Sigmoid colon (tissue), 7 donors: ENCODE results near the gene MAT1A. TPM values are rescaled to one million over a fixed set of nuclear protein-coding genes. Genes with fewer than 3 reads are reported as not detected.

Source experiments
- DNase-seq: peaks from one replicate; pipeline ENCODE4 v3.0.0-alpha.2; 2019
- H3K27ac ChIP-seq, 4 donors: fragments of 200-600 bp; sonication (generic); one replicate each; pipeline ENCODE4 v1.5.1; 2016 to 2019; ENCODE audit warnings: mild to moderate bottlenecking in 1 of 4
- H3K27me3 ChIP-seq, 3 donors: fragments of 200-600 bp; sonication (generic); one replicate each; pipeline ENCODE4 v1.5.1; 2019; ENCODE audit warnings: mild to moderate bottlenecking in 1 of 3
- H3K36me3 ChIP-seq, 4 donors: fragments of 200-600 bp; sonication (generic); one replicate each; pipeline ENCODE4 v1.5.1; 2016 to 2019
- H3K4me1 ChIP-seq, 4 donors: fragments of 200-600 bp; sonication (generic); one replicate each; pipeline ENCODE4 v1.5.1; 2017 to 2019
- H3K4me3 ChIP-seq, 4 donors: fragments of 200-600 bp; sonication (generic); one replicate each; pipeline ENCODE4 v1.5.1; 2017 to 2019; ENCODE audit warnings: mild to moderate bottlenecking in 2 of 4, moderate library complexity in 1 of 4
- H3K9me3 ChIP-seq, 4 donors: fragments of 200-600 bp in 3 of 4; sonication (generic) in 3 of 4; one replicate each; pipeline versions ENCODE4 v1.5.1 to v1.6.1; 2013 to 2019
- EP300 ChIP-seq, 4 donors: sonication (generic); formaldehyde crosslinking; IDR thresholded peaks; one replicate each; pipeline ENCODE4 v1.6.1; 2017; ENCODE audit warnings: antibody characterized with exemption in 4 of 4
- POLR2A ChIP-seq, 2 donors: fragments of 450-650 bp; IDR thresholded peaks; one replicate each; pipeline ENCODE4 v1.6.1; 2016; ENCODE audit warnings: antibody characterized with exemption in 2 of 2, mild to moderate bottlenecking in 2 of 2, moderate library complexity in 2 of 2
- POLR2AphosphoS5 ChIP-seq, 4 donors: sonication (generic); formaldehyde crosslinking; IDR thresholded peaks; one replicate each; pipeline ENCODE4 v1.6.1; 2017; ENCODE audit warnings: antibody characterized with exemption in 4 of 4
- WGBS, 2 donors: extraction: QIAGEN DNeasy Blood & Tissue Kit; methylation state at CpG; one replicate each; pipeline ENCODE4 v1.1.7; 2013; 5-methylcytosine and 5-hydroxymethylcytosine counted together
- intact Hi-C: fragments of 100-400 bp; cut with DNase I; formaldehyde crosslinking; loops from one replicate; pipeline ENCODE4 v1.15.1; 2023
- polyA plus RNA-seq, 3 donors: library from polyadenylated mRNA; stranded (reverse); fragments of 200-250 nt; gene quantifications; one replicate each; pipeline ENCODE4 v1.2.3, GENCODE V29; 2013
- total RNA-seq, 4 donors: library from RNA; depleted of rRNA; stranded (reverse); fragments of >200 nt; gene quantifications; one replicate each; pipeline ENCODE4 v1.1.0, GENCODE V29; 2016
- TF ChIP-seq, protein P1 (sequence below), 4 experiments: fragments of 450-650 bp in 3 of 4; fragments of 200-600 bp in 1 of 4; IDR thresholded peaks; one replicate each; pipeline ENCODE4 v1.5.1; 2016 to 2019; ENCODE audit warnings: antibody characterized with exemption in 4 of 4, mild to moderate bottlenecking in 3 of 4, moderate library complexity in 2 of 4
- donor health status: healthy with polysubstance abuse.
- donor health status: Bipolar disorder and iron deficiency.
- donor health status: healthy.

MAT1A gene
- total and polyA plus RNA-seq, 7 donors: 0.23 to 0.31 TPM; not detected in 5

- intact Hi-C loops: no loop called here
- TF ChIP-seq EP300 (IDR thresholded peaks at IDR 0.05) (no peak), POLR2A (IDR thresholded peaks at IDR 0.05) (no peak), POLR2AphosphoS5 (IDR thresholded peaks at IDR 0.05) (no peak)
- TF ChIP-seq, protein P1, sequence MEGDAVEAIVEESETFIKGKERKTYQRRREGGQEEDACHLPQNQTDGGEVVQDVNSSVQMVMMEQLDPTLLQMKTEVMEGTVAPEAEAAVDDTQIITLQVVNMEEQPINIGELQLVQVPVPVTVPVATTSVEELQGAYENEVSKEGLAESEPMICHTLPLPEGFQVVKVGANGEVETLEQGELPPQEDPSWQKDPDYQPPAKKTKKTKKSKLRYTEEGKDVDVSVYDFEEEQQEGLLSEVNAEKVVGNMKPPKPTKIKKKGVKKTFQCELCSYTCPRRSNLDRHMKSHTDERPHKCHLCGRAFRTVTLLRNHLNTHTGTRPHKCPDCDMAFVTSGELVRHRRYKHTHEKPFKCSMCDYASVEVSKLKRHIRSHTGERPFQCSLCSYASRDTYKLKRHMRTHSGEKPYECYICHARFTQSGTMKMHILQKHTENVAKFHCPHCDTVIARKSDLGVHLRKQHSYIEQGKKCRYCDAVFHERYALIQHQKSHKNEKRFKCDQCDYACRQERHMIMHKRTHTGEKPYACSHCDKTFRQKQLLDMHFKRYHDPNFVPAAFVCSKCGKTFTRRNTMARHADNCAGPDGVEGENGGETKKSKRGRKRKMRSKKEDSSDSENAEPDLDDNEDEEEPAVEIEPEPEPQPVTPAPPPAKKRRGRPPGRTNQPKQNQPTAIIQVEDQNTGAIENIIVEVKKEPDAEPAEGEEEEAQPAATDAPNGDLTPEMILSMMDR (IDR thresholded peaks at IDR 0.05): no peak
- Histone ChIP-seq H3K27me3 (no peaks in the 10 kb centered on the region), H3K4me3 (no peak overlapping the region), H3K36me3 (no peaks in the 10 kb centered on the region), H3K9me3 (no peaks in the 10 kb centered on the region), H3K27ac (no peak overlapping the region), H3K4me1 (no peaks in the 10 kb centered on the region)
- WGBS, 2 donors: 58 to 78% methylated on average over 4 of the region's 4 CpGs
- no peak for DNase-seq
Measured at GRCh38 chr10:80268938-80269588, 20.4 kb downstream of the MAT1A start.

GRCh38 chr10:80268266-80268665, 21.2 kb downstream of the MAT1A start:
- intact Hi-C loops: no loop called here
- H3K27ac ChIP-seq: no peak overlapping the region
- no peak overlapping the region for H3K4me3 ChIP-seq
- 71 to 80% methylated on average over 2 of the region's 2 CpGs for WGBS, 2 donors
- no peaks in the 10 kb centered on the region for H3K36me3 ChIP-seq
- TF ChIP-seq POLR2AphosphoS5 (IDR thresholded peaks at IDR 0.05) (no peak), POLR2A (IDR thresholded peaks at IDR 0.05) (no peak), EP300 (IDR thresholded peaks at IDR 0.05) (no peak)
- TF ChIP-seq, protein P1 (IDR thresholded peaks at IDR 0.05): no peak
- H3K4me1 ChIP-seq: no peaks in the 10 kb centered on the region
- no peak for DNase-seq
- H3K9me3 ChIP-seq: no peaks in the 10 kb centered on the region
- H3K27me3 ChIP-seq: no peaks in the 10 kb centered on the region

DNA sequence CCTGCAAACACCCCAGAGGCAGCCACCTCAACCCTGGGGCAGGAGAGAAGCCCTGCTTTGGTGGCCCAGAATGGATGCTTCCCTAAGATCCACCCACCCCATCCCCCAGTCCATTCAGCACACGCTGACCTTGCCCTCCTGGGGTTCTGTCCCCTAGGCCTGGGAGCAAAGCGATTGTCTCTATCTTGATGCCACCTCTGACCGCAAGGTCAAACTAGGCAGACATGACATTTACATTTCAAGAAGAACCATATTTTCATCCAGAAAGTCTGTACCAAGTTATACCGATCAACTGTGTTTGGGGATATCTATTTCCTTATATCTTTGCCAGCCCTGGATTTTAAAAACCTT, 23.0 kb downstream of the MAT1A start:
- Histone ChIP-seq H3K27ac (no peak overlapping the region), H3K4me3 (no peak overlapping the region), H3K9me3 (no peaks in the 10 kb centered on the region), H3K36me3 (no peaks in the 10 kb centered on the region), H3K4me1 (no peaks in the 10 kb centered on the region), H3K27me3 (no peaks in the 10 kb centered on the region)
- intact Hi-C loops: no loop called here
- WGBS, 2 donors: 92 to 95% methylated on average over 4 of the region's 4 CpGs
- TF ChIP-seq POLR2AphosphoS5 (IDR thresholded peaks at IDR 0.05) (no peak), POLR2A (IDR thresholded peaks at IDR 0.05) (no peak), EP300 (IDR thresholded peaks at IDR 0.05) (no peak)
- TF ChIP-seq, protein P1 (IDR thresholded peaks at IDR 0.05): no peak
- no peak for DNase-seq

DNA sequence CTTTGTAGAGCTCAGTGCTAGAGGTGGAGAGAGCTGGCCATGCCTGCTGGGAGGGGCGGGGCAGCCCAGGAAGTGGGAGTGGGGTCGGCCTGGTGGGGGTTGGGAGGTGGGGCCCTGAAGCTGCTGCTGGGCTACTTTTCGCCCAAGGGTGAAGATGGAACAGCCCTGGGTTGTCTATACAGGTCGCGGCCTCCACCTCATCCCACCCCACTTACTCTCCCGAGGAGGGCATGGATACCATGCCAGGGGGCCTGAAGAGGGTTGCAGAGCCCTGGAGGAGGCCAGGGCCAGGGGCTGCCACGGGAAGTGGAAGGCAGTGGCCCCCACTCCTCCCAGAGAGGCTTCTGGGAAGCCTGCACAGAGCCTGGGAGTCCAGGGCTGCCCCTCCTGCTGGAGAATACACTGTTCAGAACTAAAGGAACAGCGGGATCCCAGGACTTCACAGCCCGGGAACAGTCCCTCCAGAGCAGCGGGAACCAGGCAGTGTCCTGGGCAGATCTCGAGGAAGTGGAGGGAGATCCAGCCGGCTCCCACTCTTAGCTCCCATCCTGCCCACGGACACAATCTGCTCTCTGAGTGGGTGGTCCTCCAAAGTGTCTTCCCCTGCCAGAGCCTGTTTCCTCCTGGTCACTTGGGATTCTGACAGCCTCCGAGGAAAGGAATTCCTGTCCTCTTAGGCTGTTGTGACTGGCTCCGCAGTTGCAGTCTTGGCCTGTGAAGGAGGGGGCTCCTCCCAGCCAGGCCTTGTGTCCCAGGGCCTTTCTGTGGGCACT, 23.5 kb downstream of the MAT1A start:
- Histone ChIP-seq H3K27ac (no peak overlapping the region), H3K36me3 (no peaks in the 10 kb centered on the region), H3K27me3 (no peaks in the 10 kb centered on the region), H3K4me3 (no peak overlapping the region), H3K4me1 (no peaks in the 10 kb centered on the region), H3K9me3 (no peaks in the 10 kb centered on the region)
- 66 to 67% methylated on average over 15 of the region's 15 CpGs for WGBS, 2 donors
- intact Hi-C loops: no loop called here
- TF ChIP-seq, protein P1 (IDR thresholded peaks at IDR 0.05): no peak
- TF ChIP-seq POLR2AphosphoS5 (IDR thresholded peaks at IDR 0.05) (no peak), POLR2A (IDR thresholded peaks at IDR 0.05) (no peak), EP300 (IDR thresholded peaks at IDR 0.05) (no peak)
- no peak for DNase-seq
